Astrocyte (in vitro differentiated cells and primary cell): ENCODE measurements around the gene C12orf57. TPM values are rescaled to one million over a fixed set of nuclear protein-coding genes. Genes with fewer than 3 reads are reported as not detected.
"Not testable (repeated sequence)": the region's sequence is repeated elsewhere in the genome, so short reads cannot be mapped to it uniquely, and the experiment has no call there.

Experiments used
- DNase-seq: peaks from one replicate; pipeline ENCODE4 v3.0.0-alpha.2; 2010; ENCODE audit warnings: low read depth
- FAIRE-seq: peaks from 2 replicates; lab custom pipeline; 2011; peaks lifted over from hg19 to GRCh38; lab: Jason Lieb, UNC
- H2AFZ ChIP-seq: 2 replicates; pipeline ENCODE4 v1.6.0; 2012; ENCODE audit warnings: low read depth, low read length, inconsistent platforms
- H3K27ac ChIP-seq: 2 replicates; pipeline ENCODE4 v1.5.1; 2011; ENCODE audit warnings: low read depth, low read length, inconsistent platforms
- H3K27me3 ChIP-seq: 2 replicates; pipeline ENCODE4 v1.6.0; 2011; ENCODE audit warnings: low read length, inconsistent platforms; ENCODE audit not compliant: insufficient read depth
- H3K36me3 ChIP-seq: 2 replicates; pipeline ENCODE4 v1.5.1; 2011; ENCODE audit warnings: low read length, inconsistent platforms; ENCODE audit not compliant: insufficient read depth
- H3K4me1 ChIP-seq: 2 replicates; pipeline ENCODE4 v1.5.1; 2011; ENCODE audit warnings: low read length, inconsistent platforms; ENCODE audit not compliant: insufficient read depth
- H3K4me2 ChIP-seq: 2 replicates; pipeline ENCODE4 v1.6.0; 2012; ENCODE audit warnings: low read length, inconsistent platforms
- H3K4me3 ChIP-seq: 2 replicates; pipeline ENCODE4 v1.5.1; 2011; ENCODE audit warnings: low read depth, mild to moderate bottlenecking, low read length, inconsistent platforms; ENCODE audit not compliant: insufficient read depth
- H3K79me2 ChIP-seq: 2 replicates; pipeline ENCODE4 v1.6.0; 2012; ENCODE audit warnings: mild to moderate bottlenecking, low read length, inconsistent platforms; ENCODE audit not compliant: insufficient read depth
- H3K9ac ChIP-seq: 2 replicates; pipeline ENCODE4 v1.6.0; 2012; ENCODE audit warnings: mild to moderate bottlenecking, low read length, inconsistent platforms
- H3K9me3 ChIP-seq: 2 replicates; pipeline ENCODE4 v1.5.1; 2012; ENCODE audit warnings: low read depth, mild to moderate bottlenecking, low read length, inconsistent platforms; ENCODE audit not compliant: insufficient read depth
- H4K20me1 ChIP-seq: 2 replicates; pipeline ENCODE4 v1.6.0; 2012; ENCODE audit warnings: low read length, inconsistent platforms; ENCODE audit not compliant: insufficient read depth
- H3K27ac Mint-ChIP-seq: one replicate; pipeline ENCODE4 v1.8.0; 2021; ENCODE audit warnings: mild to moderate bottlenecking, mixed read lengths; ENCODE audit not compliant: unreplicated experiment
- H3K27me3 Mint-ChIP-seq: one replicate; pipeline ENCODE4 v1.8.0; 2021; ENCODE audit warnings: low read depth, mixed read lengths; ENCODE audit not compliant: unreplicated experiment
- H3K36me3 Mint-ChIP-seq: one replicate; pipeline ENCODE4 v1.8.0; 2021; ENCODE audit warnings: low read depth, mixed read lengths; ENCODE audit not compliant: unreplicated experiment
- H3K4me1 Mint-ChIP-seq: one replicate; pipeline ENCODE4 v1.8.0; 2021; ENCODE audit warnings: low read depth, mixed read lengths; ENCODE audit not compliant: unreplicated experiment
- H3K4me3 Mint-ChIP-seq: one replicate; pipeline ENCODE4 v1.8.0; 2021; ENCODE audit warnings: mild to moderate bottlenecking, moderate library complexity, mixed read lengths; ENCODE audit not compliant: unreplicated experiment
- H3K9me3 Mint-ChIP-seq: one replicate; pipeline ENCODE4 v1.8.0; 2021; ENCODE audit warnings: mild to moderate bottlenecking, mixed read lengths; ENCODE audit not compliant: unreplicated experiment
- EZH2 ChIP-seq: IDR thresholded peaks from 2 replicates; pipeline ENCODE4 v1.6.1; 2012; ENCODE audit warnings: mild to moderate bottlenecking, low read length, inconsistent platforms; ENCODE audit not compliant: insufficient read depth
- total RNA-seq: library from RNA; stranded (reverse); gene quantifications from 2 replicates; pipeline ENCODE4 v1.2.1, GENCODE V29; 2021
- TF ChIP-seq, protein P1 (sequence below): IDR thresholded peaks from 2 replicates; pipeline ENCODE4 v1.5.1; 2011; ENCODE audit warnings: low read depth, mild to moderate bottlenecking, inconsistent platforms, low read length, moderate library complexity; ENCODE audit not compliant: insufficient read depth

C12orf57 gene
- total RNA-seq, 1 donor from 2014 or later, result 117 TPM

DNA sequence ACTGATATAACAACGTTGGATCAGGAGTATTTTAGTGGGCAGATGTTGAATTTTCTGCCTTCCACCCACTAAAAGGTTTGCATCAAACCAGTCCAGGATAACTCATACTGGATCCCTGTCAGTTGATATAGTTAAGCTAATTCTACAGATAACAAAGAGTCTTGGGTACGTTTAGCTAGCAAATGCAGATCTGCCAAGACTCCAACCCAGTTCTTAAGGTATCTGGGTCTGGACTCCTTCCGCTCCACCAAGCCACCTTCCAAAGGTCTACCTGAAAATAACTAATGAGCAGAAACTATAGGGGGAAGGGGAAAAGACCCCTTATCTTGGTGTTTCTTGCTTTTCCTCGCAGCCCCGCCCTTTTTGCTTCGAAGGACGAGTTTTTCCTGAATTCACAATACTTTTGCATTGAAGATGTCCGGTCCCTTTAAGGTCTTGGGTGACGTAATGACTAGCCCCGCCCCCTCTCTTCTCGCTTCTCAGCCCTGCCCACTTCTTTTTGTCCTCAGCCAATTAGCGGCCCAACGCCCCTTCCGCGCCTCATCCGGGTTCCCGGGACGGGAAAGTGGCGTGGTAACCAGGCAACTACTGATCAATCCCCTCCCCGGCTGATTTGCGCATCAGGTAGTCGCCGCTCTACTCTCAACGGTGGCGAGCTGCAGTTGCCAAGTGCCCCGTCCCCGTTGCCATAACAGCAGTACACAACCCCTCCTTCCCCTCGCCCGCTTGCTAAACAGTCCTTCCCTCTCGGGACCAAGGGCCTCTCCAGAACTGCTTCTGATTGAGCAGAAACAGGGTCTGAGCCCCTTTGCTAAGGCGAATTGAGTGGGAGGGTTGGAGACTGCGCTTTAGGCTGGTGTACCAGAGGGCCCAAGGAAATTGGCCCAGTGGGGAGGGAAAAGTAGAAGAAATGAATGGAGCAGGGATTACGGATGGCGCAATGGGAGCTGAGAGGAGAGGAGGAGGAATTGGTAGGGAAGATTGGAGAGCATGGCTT is 39.2 kb upstream of the C12orf57 start, which contains the start of gene LRRC23:
Gene LRRC23 (plus strand): TSS at position 543 of the 997 bp plus-strand sequence. CDS start 812 bp downstream, outside the sequence.
- H4K20me1 ChIP-seq, result no peaks in the 10 kb centered on the region
- H3K4me1 Mint-ChIP-seq, result no peaks in the 10 kb centered on the region
- TF ChIP-seq, protein P1, sequence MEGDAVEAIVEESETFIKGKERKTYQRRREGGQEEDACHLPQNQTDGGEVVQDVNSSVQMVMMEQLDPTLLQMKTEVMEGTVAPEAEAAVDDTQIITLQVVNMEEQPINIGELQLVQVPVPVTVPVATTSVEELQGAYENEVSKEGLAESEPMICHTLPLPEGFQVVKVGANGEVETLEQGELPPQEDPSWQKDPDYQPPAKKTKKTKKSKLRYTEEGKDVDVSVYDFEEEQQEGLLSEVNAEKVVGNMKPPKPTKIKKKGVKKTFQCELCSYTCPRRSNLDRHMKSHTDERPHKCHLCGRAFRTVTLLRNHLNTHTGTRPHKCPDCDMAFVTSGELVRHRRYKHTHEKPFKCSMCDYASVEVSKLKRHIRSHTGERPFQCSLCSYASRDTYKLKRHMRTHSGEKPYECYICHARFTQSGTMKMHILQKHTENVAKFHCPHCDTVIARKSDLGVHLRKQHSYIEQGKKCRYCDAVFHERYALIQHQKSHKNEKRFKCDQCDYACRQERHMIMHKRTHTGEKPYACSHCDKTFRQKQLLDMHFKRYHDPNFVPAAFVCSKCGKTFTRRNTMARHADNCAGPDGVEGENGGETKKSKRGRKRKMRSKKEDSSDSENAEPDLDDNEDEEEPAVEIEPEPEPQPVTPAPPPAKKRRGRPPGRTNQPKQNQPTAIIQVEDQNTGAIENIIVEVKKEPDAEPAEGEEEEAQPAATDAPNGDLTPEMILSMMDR, result no peak
- TF ChIP-seq EZH2, result no peak
- H3K79me2 ChIP-seq, result no peaks in the 10 kb centered on the region
- H3K27me3 ChIP-seq, result no peaks in the 10 kb centered on the region
- peaks cover 6% of the 10 kb centered on the region for H3K4me1 ChIP-seq
- peak within 1 kb of the TSS; percentile 54 for H3K27ac ChIP-seq
- peak within 1 kb of the TSS; percentile 66 for H3K4me3 ChIP-seq
- H2AFZ ChIP-seq, result peak within 1 kb of the TSS; percentile 78
- H3K36me3 ChIP-seq, result no peaks in the 10 kb centered on the region
- FAIRE-seq (peak; percentile 95), DNase-seq (peak; percentile 87)
- no peaks in the 10 kb centered on the region for H3K27me3 Mint-ChIP-seq
- H3K4me2 ChIP-seq, result peak within 1 kb of the TSS; percentile 92
- H3K9ac ChIP-seq, result peak within 1 kb of the TSS; percentile 84
- H3K4me3 Mint-ChIP-seq, result no peak within 1 kb of the TSS
- no peak within 1 kb of the TSS for H3K27ac Mint-ChIP-seq
- no peaks in the 10 kb centered on the region for H3K9me3 ChIP-seq
- no peaks in the 10 kb centered on the region for H3K9me3 Mint-ChIP-seq
- no peaks in the 10 kb centered on the region for H3K36me3 Mint-ChIP-seq

DNA sequence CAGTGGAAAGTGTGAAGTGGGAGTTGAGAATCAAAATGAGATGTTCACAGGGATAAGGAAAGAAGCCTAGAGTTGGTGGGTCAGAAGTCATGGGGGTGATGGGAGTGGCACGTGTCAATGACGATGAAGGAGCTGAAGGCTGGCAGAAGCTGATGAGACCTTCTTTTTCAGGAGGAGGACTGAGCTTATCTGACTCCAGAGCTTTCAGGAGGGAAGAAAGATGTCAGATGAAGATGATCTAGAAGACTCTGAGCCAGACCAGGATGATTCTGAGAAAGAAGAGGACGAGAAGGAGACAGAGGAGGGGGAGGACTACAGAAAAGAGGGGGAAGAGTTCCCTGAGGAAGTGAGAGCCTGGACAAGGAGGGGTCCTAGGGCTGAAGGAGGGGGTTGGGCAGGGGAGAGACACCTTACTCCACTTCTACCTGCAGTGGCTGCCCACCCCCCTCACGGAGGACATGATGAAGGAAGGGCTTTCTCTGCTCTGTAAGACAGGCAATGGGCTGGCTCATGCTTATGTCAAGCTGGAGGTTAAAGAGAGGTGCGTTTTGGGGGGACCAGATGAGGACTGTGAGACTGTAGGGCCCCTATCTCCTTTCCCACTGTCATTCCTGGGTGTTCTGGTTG is 38.3 kb upstream of the C12orf57 start:
- FAIRE-seq, result peak; percentile 23
- no peak overlapping the region for H2AFZ ChIP-seq

DNA sequence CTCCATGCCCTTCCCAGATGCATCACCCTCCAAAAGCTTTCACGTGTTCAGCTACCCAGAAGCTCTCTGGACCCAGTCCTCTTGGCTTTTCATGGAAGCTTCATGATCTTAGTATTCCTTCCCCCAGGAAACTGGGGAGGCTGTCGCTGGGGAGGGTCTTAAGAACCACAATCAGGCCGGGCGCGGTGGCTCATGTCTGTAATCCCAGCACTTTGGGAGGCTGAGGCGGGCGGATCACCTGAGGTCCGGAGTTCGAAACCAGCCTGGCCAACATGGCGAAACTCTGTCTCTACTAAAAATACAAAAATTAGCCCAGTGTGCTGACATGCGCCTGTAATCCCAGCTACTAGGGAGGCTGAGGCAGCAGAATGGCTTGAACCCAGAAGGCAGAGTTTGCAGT is 35.7 kb upstream of the C12orf57 start:
- not testable (repeated sequence) for H3K4me2 ChIP-seq, H4K20me1 ChIP-seq, H3K4me1 ChIP-seq

More for the DNA sequence above, 38.3 kb upstream of the C12orf57 start:
- TF ChIP-seq, protein P1, result no peak
- TF ChIP-seq EZH2, result no peak
- Histone ChIP-seq H3K36me3 (no peaks in the 10 kb centered on the region), H3K4me1 (peaks cover 6% of the 10 kb centered on the region), H3K79me2 (no peaks in the 10 kb centered on the region), H3K4me2 (peak overlapping the region; percentile 92), H3K9me3 (no peaks in the 10 kb centered on the region), H3K27ac (no peak overlapping the region), H3K27me3 (no peaks in the 10 kb centered on the region), H3K9ac (peak overlapping the region; percentile 84), H4K20me1 (no peaks in the 10 kb centered on the region), H3K4me3 (peak overlapping the region; percentile 66)
- H3K4me3 Mint-ChIP-seq, result no peak overlapping the region
- H3K4me1 Mint-ChIP-seq, result no peaks in the 10 kb centered on the region
- no peak for DNase-seq
- no peaks in the 10 kb centered on the region for H3K9me3 Mint-ChIP-seq
- H3K36me3 Mint-ChIP-seq, result no peaks in the 10 kb centered on the region
- H3K27ac Mint-ChIP-seq, result no peak overlapping the region
- no peaks in the 10 kb centered on the region for H3K27me3 Mint-ChIP-seq

More for the DNA sequence above, 35.7 kb upstream of the C12orf57 start:
- H3K79me2 ChIP-seq, H3K36me3 ChIP-seq, H3K36me3 Mint-ChIP-seq, H3K9me3 Mint-ChIP-seq, H3K27ac ChIP-seq, H3K4me1 Mint-ChIP-seq, H3K9ac ChIP-seq, DNase-seq, FAIRE-seq, H3K4me3 ChIP-seq, H3K27ac Mint-ChIP-seq, H2AFZ ChIP-seq, H3K27me3 ChIP-seq, H3K4me3 Mint-ChIP-seq, H3K9me3 ChIP-seq, H3K27me3 Mint-ChIP-seq: not testable (repeated sequence)
